SU-DHL-6 (cell line): ENCODE data around the gene CCDC167.

Experiments
- EZH2phosphoT487 ChIP-seq: fragments of 200-600 bp; sonication (generic), shearing (Covaris generic); conservative IDR thresholded peaks from 2 replicates; pipeline ENCODE4 v1.6.1; 2018; ENCODE audit warnings: mild to moderate bottlenecking, antibody characterized with exemption, low read length, moderate library complexity, mixed read lengths
- TF ChIP-seq, protein P1 (sequence below): fragments of 200-600 bp; sonication (generic); IDR thresholded peaks from one replicate; pipeline ENCODE4 v1.5.1; 2017; ENCODE audit warnings: antibody characterized with exemption, mild to moderate bottlenecking, low read length, moderate library complexity; ENCODE audit not compliant: insufficient read depth, poor library complexity, severe bottlenecking

DNA sequence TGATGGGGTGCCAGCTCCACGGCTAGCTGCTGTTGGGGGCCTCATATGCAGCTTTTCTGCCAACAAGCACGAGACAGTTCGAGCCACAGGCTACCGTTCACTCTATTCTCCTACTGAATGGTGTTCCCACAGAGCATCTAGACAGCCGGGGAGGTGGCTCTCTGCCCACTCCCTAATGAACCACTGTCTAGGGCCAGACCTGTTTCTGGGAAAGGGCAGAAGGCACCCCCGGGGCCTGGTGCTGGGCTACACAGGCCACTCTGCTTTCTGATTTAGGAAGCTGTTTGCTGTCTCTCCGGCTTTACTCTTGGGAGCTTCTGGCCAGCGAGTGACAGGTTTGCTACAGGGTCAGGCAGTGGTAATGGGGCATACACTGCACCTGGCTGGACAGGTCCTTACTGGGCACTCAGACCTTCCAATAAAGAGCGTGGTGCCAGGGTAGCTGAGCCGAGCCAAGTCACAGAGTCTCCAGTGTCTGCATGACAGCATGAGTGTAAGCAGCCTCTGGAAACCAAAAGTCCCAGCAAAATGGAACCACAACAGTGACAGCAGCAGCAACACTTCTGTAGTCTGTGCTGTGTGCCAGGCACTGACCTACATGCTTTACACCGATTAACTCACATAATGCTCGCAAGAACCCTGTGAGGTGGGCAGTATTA lies 8.4 kb downstream of the CCDC167 start:
- TF ChIP-seq, protein P1, sequence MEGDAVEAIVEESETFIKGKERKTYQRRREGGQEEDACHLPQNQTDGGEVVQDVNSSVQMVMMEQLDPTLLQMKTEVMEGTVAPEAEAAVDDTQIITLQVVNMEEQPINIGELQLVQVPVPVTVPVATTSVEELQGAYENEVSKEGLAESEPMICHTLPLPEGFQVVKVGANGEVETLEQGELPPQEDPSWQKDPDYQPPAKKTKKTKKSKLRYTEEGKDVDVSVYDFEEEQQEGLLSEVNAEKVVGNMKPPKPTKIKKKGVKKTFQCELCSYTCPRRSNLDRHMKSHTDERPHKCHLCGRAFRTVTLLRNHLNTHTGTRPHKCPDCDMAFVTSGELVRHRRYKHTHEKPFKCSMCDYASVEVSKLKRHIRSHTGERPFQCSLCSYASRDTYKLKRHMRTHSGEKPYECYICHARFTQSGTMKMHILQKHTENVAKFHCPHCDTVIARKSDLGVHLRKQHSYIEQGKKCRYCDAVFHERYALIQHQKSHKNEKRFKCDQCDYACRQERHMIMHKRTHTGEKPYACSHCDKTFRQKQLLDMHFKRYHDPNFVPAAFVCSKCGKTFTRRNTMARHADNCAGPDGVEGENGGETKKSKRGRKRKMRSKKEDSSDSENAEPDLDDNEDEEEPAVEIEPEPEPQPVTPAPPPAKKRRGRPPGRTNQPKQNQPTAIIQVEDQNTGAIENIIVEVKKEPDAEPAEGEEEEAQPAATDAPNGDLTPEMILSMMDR: no peak
- no peak for TF ChIP-seq EZH2phosphoT487
